IPS-18a (cell line): ENCODE data around the gene PRKG1.
"Not testable (repeated sequence)": the region's sequence is repeated elsewhere in the genome, so short reads cannot be mapped to it uniquely, and the experiment has no call there.

Source experiments
- H3K27ac ChIP-seq: one replicate; pipeline ENCODE4 v1.5.1; 2013; ENCODE audit warnings: low read length
- H3K27me3 ChIP-seq: one replicate; pipeline ENCODE4 v1.6.1; 2013; ENCODE audit warnings: mild to moderate bottlenecking, low read length; ENCODE audit not compliant: control insufficient read depth, insufficient read depth
- H3K36me3 ChIP-seq: one replicate; pipeline ENCODE4 v1.6.1; 2013; ENCODE audit warnings: low read depth, low read length; ENCODE audit not compliant: control insufficient read depth
- H3K4me1 ChIP-seq: one replicate; pipeline ENCODE4 v1.6.1; 2013; ENCODE audit warnings: low read depth, low read length; ENCODE audit not compliant: control insufficient read depth
- H3K4me3 ChIP-seq: one replicate; pipeline ENCODE4 v1.5.1; 2013; ENCODE audit warnings: low read length
- H3K9ac ChIP-seq: one replicate; pipeline ENCODE4 v1.6.1; 2013; ENCODE audit warnings: mild to moderate bottlenecking, low read length, moderate library complexity
- H3K9me3 ChIP-seq: one replicate; pipeline ENCODE4 v1.6.1; 2013; ENCODE audit warnings: low read depth, low read length; ENCODE audit not compliant: control insufficient read depth

PRKG1 gene

DNA sequence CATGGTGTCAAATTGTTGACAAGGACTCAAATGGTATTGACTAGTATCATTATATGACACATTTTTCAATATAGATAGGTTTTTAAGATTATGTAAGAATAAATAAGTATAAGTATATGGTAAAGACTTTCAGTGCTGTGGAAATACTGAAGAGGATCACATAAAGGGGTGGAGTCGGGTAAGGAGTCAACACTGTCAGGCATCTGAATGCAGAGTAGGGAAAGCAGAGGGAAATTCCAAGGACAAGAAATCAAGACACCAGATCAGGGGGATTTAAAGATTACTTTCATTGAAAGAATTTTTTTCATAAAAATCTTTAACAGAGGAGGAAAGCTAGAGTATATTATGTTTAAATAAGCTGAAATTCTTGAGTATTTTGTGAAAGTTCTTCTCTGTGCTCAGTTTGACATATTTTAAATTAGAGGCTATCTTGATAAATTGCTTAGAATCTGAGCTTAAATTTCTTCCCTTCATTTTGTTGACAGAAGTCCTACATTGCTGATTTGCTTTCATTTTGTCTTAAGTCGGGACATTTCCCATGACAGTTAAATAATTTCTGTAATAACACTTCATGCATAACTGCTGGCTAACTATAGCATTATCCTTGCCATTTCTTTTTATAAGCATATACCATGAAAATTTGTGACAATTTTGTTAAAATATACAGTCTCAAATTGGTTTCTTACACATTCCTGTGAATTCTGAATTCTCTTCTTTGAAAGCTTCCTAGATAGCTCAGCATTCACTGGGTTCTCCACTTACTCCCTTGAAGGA is 244.3 kb downstream of the PRKG1 start:
- Histone ChIP-seq H3K4me1 (peaks cover 4% of the 10 kb centered on the region), H3K27me3 (no peaks in the 10 kb centered on the region), H3K27ac (no peak overlapping the region), H3K9ac (no peak overlapping the region), H3K4me3 (no peak overlapping the region), H3K9me3 (no peaks in the 10 kb centered on the region), H3K36me3 (no peaks in the 10 kb centered on the region)

DNA sequence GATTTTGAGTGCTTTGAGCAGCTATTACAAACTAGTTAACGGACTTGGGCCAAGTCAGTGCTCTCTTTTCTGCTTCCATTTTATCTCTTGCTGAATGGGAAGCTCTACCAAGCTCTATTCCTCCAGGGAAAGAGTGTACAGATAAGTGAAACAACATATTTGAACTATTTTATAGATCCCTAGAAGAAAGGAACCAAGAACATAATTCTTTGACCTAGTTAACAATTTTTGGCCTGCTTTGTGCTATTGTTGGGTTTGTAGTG is 244.8 kb downstream of the PRKG1 start:
- H3K27me3 ChIP-seq = no peaks in the 10 kb centered on the region
- no peaks in the 10 kb centered on the region for H3K4me1 ChIP-seq
- H3K9me3 ChIP-seq = no peaks in the 10 kb centered on the region
- no peaks in the 10 kb centered on the region for H3K36me3 ChIP-seq
- H3K4me3 ChIP-seq = no peak overlapping the region
- H3K27ac ChIP-seq = no peak overlapping the region
- no peak overlapping the region for H3K9ac ChIP-seq

DNA sequence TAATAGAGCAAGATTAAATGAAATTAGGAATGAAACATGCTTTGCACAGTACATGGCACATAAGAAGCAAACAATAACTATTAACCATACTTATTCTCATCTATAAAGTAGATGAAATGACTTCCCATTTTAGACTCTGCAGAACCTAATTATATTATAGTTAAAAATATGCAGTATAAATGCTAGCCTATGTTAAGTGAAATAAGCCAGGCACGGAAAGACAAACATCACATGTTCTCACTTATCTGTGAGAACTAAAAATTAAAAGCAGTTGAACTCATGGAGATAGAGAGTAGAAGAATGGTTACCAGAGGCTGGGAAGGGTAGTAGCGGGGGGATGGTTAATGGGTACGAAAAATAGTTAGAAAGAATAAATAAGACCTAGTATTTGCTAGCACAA is 247.0 kb downstream of the PRKG1 start:
- Histone ChIP-seq H3K27me3 (no peaks in the 10 kb centered on the region), H3K4me3 (no peak overlapping the region), H3K9me3 (no peaks in the 10 kb centered on the region), H3K4me1 (no peaks in the 10 kb centered on the region), H3K27ac (no peak overlapping the region), H3K9ac (no peak overlapping the region), H3K36me3 (no peaks in the 10 kb centered on the region)

DNA sequence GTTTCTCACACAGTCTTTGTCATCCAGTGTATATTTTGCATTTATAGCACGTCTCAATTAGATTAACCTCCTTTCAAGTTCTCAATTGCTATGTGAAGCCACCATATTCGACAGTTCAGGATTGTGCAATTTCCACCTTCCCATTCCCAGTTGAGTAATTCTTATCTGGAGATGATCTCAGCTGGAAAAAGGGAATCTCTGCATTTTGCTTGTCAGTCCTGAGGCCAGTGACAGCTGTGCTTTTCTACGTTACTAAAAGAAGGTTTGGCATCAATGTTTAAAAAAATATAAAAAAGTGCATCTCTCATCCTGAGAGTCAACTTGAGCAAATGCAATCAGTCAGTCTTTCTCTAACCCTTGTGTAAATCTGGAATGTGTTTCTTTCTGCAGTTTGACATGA is 247.7 kb downstream of the PRKG1 start:
- H3K27me3 ChIP-seq = no peaks in the 10 kb centered on the region
- H3K36me3 ChIP-seq = no peaks in the 10 kb centered on the region
- H3K9ac ChIP-seq = no peak overlapping the region
- no peak overlapping the region for H3K4me3 ChIP-seq
- no peaks in the 10 kb centered on the region for H3K4me1 ChIP-seq
- H3K9me3 ChIP-seq = no peaks in the 10 kb centered on the region
- H3K27ac ChIP-seq = no peak overlapping the region

DNA sequence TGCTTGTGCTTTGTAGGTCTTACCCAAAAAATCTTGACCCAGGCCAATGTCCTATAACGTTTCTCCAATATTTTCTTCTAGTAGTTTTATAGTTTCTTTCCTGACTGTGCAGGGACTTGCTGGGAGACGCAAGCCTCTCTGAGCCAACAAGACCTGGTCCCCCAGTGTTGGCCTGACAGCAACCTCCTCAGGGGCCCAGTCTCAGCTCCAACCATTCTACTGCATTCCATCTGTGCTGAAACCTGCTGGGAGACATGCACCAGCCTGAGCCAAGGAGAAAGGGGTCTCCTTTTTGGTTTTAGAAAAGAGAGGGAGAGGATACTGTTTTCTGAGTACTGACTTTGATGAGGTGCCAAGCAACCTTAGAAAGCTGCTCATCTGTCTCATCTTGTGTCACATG is 251.4 kb downstream of the PRKG1 start:
- H3K9ac ChIP-seq = no peak overlapping the region
- H3K27ac ChIP-seq = no peak overlapping the region
- H3K9me3 ChIP-seq = no peaks in the 10 kb centered on the region
- H3K36me3 ChIP-seq = no peaks in the 10 kb centered on the region
- no peak overlapping the region for H3K4me3 ChIP-seq
- H3K4me1 ChIP-seq = no peaks in the 10 kb centered on the region
- no peaks in the 10 kb centered on the region for H3K27me3 ChIP-seq

DNA sequence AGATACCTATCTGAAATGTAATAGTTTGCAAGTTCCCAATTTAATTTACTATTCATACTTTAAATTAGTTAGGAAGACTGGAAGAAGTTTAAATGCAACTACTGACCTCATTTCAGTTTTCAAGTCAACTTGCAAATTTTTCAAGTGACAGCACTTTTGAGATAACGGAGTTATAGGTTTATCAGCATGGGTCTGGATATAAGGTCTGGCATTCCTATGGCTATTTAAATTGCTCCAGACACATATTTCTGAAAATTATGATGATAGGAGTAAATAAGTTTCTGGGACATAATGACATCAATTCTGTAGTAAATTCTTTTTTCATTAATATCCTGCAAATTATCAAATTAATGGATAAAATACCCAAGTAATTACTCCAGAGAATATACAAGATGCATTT is 251.9 kb downstream of the PRKG1 start:
- H3K27ac ChIP-seq = no peak overlapping the region
- no peaks in the 10 kb centered on the region for H3K36me3 ChIP-seq
- H3K9me3 ChIP-seq = no peaks in the 10 kb centered on the region
- H3K9ac ChIP-seq = no peak overlapping the region
- no peak overlapping the region for H3K4me3 ChIP-seq
- H3K27me3 ChIP-seq = no peaks in the 10 kb centered on the region
- H3K4me1 ChIP-seq = no peaks in the 10 kb centered on the region

DNA sequence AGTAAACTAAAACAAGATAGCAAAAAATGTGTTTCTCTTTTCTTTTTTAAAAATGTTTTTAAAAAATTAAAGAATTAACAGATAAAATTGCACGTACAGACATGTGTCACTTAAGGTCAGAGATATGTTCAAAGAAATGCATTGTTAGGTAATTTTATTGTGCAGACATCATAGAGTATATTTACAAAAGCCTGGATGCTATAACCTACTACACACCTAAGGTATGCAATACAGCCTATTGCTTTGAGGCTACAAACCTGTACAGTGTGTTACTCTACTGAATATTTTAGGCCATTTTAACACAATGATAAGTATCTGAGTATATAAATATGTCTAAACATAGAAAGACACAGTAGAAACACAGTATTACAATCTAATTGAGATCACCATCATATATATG is 253.1 kb downstream of the PRKG1 start:
- H3K9ac ChIP-seq = no peak overlapping the region
- H3K36me3 ChIP-seq = no peaks in the 10 kb centered on the region
- H3K27ac ChIP-seq = no peak overlapping the region
- H3K4me3 ChIP-seq = no peak overlapping the region
- H3K9me3 ChIP-seq = no peaks in the 10 kb centered on the region
- no peaks in the 10 kb centered on the region for H3K27me3 ChIP-seq
- H3K4me1 ChIP-seq = no peaks in the 10 kb centered on the region

DNA sequence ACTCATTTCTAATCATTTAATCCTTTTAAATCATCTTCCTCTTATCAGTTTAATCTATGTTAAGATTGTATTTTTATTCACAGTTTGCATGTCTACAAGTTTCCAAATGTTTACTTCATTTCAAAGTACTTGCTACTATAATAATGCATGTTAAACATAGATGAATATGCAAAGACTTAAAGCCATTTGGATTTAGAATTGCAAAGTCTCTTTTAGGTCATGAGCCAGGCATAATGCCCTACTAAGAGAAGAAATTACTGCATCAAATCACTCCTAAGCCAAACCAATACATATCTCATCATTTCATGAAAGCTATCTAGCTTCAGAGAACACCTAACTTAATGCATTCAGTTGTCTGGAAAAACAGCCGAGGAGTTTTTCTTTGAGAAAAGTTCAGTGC is 266.1 kb downstream of the PRKG1 start:
- Histone ChIP-seq H3K4me1 (no peaks in the 10 kb centered on the region), H3K27ac (no peak overlapping the region), H3K9me3 (no peaks in the 10 kb centered on the region), H3K27me3 (no peaks in the 10 kb centered on the region), H3K4me3 (no peak overlapping the region), H3K36me3 (no peaks in the 10 kb centered on the region), H3K9ac (no peak overlapping the region)

DNA sequence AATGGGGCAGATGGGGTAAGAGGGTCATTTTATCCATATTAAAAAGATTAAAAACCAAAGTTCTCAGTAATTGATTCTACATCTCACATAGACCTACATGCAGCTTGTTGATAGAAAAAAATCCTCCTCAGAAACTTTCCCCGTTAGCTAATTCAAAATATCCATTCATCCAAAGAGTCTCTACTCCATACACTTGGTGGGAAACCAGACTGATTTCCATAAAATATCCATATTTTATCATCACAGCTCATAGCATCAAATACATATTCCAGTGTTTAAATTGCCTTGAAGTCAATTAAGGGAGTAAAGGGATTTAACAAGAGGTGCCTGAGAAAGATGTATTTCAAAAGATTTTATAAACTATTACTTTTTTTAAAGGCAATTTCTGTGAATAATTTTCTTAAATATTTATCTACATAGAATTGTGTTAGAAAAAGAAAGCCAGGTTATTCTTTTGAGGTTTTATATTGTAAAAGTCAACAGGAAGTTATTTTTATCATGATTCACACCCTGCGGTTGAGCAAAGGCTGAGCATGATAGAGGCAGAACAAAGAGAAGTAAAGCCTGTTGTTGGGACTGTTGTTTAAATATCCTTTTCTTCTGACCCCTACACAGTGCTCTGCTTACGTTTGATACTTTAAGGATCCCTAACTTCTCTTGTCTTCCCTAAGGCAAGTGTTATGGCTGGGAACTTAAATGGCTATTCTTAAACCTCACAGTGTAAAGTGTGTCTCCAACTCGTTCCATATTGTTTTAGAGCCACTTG is 266.7 kb downstream of the PRKG1 start:
- H3K4me3 ChIP-seq = no peak overlapping the region
- no peaks in the 10 kb centered on the region for H3K27me3 ChIP-seq
- H3K4me1 ChIP-seq = no peaks in the 10 kb centered on the region
- H3K27ac ChIP-seq = no peak overlapping the region
- no peaks in the 10 kb centered on the region for H3K36me3 ChIP-seq
- H3K9me3 ChIP-seq = no peaks in the 10 kb centered on the region
- no peak overlapping the region for H3K9ac ChIP-seq

DNA sequence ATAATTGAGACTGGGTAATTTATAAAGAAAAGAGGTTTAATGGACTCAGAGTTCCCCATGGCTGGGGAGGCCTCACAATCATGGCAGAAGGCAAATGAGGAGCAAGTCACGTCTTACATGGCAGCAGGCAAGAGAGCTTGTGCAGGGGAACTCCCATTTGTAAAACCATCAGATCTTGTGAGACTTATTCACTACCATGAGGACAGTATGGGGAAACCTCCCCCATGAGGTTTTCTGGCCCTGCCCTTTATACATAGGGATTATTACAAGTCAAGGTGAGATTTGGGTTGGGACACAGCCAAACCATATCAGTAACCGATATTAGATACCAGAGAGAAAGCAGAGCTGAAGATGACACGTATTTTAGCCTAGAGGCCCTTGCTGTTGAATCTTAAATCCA is 267.5 kb downstream of the PRKG1 start:
- not testable (repeated sequence) for H3K27me3 ChIP-seq, H3K36me3 ChIP-seq, H3K9me3 ChIP-seq, H3K4me1 ChIP-seq, H3K27ac ChIP-seq, H3K4me3 ChIP-seq, H3K9ac ChIP-seq

DNA sequence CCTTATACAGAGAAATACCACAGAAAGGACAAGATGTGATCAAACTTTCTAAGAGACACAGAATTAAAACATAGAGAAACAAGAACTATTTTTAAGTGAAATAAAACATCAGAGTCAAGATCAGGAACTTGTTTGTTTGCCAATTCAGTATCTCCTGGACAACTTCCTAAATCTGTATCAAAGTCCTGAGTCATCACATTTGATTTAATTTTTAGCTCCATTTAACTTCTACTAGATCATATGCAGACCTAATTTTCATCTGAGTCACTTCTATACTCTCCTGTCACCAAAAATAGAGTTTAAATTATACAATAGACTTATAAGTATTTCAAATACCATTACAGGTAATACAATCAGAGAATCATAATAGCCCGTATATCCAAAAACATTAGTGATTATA is 268.1 kb downstream of the PRKG1 start:
- Histone ChIP-seq H3K27me3 (no peaks in the 10 kb centered on the region), H3K4me1 (no peaks in the 10 kb centered on the region), H3K27ac (no peak overlapping the region), H3K9ac (no peak overlapping the region), H3K9me3 (no peaks in the 10 kb centered on the region), H3K4me3 (no peak overlapping the region), H3K36me3 (no peaks in the 10 kb centered on the region)

DNA sequence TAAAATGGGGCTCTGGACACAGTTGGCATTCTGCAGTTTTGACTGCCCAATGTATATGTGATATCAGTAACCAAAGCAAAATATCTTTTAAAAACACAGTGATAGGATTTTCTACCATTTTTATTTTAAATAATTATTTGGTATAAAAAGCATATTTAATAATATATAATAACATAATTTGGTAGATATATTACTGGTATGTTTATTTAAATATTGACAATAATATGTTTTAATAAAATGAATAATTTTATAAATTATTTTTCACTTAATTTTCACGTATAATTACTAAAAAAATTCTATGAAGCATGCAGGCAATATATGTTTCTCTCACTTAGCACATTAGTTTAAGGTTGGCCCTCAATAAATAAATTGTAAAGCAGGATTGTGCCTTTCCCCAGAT is 269.1 kb downstream of the PRKG1 start:
- Histone ChIP-seq H3K27ac (no peak overlapping the region), H3K9me3 (no peaks in the 10 kb centered on the region), H3K4me3 (no peak overlapping the region), H3K4me1 (no peaks in the 10 kb centered on the region), H3K36me3 (no peaks in the 10 kb centered on the region), H3K27me3 (no peaks in the 10 kb centered on the region), H3K9ac (no peak overlapping the region)
